HG03108 (cell line): ENCODE measurements around the gene HIC1.

Experiments used
- ATAC-seq: cut with Tn5 transposase; IDR thresholded peaks from one replicate; pipeline ENCODE4 v1.9.1; 2021; ENCODE audit warnings: moderate library complexity; ENCODE audit not compliant: unreplicated experiment

HIC1 gene

DNA sequence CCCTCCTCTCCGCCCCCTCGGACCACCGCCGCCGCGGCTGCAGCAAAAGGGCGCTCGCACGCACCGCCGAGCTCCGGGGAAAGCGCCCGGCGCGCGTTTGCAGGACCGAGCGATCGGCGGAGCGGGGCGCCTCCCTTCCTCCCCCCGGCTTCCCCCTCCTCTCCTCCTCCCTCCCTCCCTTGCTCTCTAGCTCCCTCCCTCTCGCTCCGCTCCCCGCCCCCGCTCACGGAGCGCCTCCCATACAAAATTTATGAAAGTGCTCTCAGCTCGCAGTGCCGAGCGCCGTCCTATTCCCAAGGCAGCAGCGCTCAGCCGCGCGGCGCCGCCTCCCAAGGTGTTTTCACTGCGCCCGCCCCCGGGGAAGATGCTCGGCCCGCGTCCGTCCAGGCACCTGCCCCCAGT lies 29.7 kb upstream of the HIC1 start, which contains the start of gene RTN4RL1:
Gene RTN4RL1 (minus strand): TSS at position 115 of the 402 bp plus-strand sequence. CDS start 469 bp downstream, outside the sequence.
- ATAC-seq: no peak

- no peak for ATAC-seq
Measured at GRCh38 chr17:2025622-2026309, 29.1 kb upstream of the HIC1 start.

DNA sequence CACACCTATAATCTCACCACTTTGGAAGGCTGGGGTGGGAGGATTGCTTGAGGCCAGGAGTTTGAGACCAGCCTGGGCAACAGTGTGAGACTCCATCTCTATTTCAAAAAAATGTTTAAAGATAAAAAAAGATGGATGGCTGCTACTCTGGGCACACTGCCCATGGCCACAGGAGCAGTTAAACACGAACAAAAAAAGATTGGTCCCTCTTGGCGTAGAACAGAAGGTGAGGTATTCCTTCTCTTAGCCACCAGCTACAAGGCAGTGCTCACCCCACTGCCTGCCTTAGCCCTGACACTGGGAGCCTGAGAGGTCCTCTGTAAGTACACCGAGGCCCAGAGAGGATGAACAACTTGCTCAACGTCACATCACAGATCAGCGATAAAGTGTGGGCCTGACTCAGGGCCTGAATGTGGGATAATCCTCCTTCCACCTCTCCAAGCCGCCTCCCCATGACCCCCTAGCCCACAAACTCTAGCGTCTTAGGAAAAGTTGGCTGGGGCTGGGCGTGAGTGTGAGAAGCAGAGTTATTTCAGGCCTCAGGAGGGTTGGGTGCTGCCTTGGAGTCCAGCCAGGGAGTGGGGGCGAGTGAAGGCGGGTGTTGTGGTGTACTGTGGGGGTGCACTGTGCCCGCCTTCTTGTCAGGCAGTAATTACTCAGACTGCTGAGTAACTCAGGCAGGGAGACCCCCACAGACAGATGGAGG lies 27.2 kb upstream of the HIC1 start:
- no peak for ATAC-seq

DNA sequence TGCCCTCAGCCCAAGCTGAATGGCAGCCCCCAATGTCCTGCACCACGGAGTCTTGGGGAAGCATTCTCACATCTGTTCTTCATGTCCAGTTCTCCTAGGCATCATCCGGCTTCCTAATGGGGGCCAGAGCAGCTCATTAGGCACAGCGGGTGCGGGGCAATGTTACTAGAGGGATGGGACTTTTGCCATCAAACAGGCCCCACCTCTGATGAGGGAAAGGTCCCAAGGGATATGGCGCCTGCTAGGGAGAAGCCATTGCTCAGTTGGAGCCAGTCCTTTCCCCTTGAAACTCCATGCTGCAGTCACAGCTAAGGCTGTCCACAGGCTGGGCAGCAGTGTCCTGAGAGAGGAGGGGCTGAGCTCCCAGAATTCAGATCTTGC lies 26.7 kb upstream of the HIC1 start:
- ATAC-seq: no peak

- no peak for ATAC-seq
Measured at GRCh38 chr17:2028737-2029136, 26.2 kb upstream of the HIC1 start.

DNA sequence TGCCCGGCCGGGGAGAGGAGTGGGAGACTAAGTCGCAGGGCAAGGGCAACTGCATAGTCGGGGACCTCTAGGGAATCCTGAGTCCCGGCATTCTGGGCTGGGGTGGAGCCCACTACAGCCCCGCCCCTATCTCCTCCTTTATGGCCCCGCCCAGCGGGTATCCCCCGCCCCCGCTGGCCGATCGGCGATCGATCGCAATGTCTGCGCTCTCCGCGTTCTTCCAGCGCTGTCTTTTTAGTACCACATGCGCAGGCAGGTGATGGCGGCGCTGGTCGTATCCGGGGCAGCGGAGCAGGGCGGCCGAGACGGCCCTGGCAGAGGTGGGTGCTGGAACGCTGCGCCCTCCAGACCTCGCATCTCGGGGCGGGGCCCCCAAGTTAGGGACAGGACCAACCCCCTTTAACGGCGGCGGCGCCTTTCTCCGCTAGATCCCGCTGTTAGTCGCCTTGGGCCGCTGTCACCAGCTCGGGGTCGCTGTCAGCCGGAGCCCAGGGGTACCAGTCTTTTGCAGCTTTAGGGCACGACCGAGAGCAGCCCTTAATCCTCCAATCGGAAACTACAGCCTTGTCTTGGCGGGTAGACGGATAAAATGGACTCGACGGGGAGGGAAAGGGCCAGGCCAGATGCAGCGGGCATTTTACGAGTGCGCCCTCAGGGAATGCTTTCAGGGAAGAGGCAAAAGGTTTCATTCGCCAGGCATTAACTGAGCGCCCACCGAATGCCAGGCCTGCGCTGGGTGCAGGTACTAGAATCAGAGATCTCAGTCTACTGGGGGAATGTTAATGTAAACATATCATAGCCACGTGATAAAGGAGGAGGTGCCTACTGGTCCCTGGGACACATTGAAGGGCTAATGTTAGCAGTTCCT lies 24.8 kb upstream of the HIC1 start, which contains the start of gene DPH1:
Gene DPH1 (plus strand): TSS at position 243 of the 868 bp plus-strand sequence. CDS start 17 bp downstream, at position 260.
- ATAC-seq: peak; percentile 71

DNA sequence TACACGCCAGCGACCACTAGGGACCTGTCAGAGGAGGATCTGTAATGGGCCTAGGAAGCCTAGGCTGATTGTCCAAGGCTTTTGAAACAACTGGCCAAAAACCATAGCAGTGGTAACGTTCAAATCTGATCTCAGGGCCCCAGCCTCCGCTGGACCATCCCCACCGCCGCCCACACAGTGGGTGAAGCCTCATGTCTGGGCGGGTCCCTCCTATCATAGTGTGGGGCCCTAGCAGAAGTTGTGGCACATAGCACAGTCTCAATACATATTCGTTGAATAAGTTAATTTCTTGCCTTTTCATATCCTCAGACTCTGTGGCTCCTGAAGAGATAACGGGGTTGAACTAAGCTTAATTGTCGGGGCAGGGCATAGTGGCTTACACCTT lies 24.1 kb upstream of the HIC1 start:
- no peak for ATAC-seq

GRCh38 chr17:2033153-2033552 lies 21.8 kb upstream of the HIC1 start:
- no peak for ATAC-seq

- ATAC-seq: no peak
Measured at GRCh38 chr17:2034157-2034556, 20.7 kb upstream of the HIC1 start.

DNA sequence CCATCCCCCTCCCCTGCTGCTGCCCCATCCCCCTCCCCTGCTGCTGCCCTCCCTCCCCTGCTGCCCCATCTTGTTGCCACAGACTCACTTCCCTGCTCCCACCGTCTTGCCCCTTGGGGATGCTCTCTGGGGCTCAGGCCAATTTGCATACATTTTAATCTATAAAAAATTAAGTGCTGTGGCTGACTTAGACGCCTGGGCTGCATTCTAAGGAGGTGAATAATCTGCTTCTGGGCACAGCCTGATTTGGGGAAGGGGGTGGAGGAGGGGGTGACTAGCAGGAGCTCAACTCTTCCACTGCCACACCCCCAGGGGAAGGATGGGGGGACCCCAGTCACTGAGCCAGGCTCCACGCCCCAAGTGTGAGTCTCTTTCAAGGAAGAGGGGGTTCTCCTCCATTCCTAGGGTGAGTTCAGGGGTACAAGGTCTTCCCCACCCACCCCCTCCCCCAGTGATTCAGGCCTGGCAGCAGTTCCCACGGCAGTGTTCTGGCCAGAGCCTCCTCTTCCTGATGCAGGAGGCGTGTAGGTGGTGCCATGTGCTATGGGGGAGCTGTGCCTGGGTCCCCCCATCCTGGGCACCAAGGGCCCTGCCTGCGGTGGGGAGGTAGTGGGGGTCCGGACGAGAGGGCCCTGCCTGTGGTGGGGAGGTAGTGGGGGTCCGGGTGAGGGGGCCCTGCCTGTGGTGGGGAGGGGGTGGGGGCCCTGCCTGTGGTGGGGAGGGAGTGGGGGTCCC lies 19.9 kb upstream of the HIC1 start:
- no peak for ATAC-seq

- no peak for ATAC-seq
Measured at GRCh38 chr17:2035541-2036488, 19.1 kb upstream of the HIC1 start.

DNA sequence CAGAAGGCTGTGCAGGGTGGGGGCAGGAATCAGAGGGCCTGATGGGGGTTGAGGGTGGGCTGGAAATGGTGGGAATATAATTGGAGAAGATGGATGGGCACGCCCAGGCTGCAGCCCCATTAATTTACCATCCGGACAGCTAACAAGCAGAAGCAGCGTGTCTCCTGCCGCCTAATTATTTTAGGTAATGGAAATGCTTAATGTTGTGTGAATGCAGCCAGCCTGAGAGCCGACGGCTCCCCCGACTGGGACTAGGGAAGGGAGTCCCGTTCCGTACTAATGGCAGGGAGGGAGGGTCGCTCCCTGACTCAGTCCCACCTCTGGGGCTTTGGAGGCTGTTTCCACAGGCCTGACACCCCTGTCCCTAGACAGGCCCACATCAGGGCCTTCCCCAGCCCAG lies 17.7 kb upstream of the HIC1 start:
- no peak for ATAC-seq

DNA sequence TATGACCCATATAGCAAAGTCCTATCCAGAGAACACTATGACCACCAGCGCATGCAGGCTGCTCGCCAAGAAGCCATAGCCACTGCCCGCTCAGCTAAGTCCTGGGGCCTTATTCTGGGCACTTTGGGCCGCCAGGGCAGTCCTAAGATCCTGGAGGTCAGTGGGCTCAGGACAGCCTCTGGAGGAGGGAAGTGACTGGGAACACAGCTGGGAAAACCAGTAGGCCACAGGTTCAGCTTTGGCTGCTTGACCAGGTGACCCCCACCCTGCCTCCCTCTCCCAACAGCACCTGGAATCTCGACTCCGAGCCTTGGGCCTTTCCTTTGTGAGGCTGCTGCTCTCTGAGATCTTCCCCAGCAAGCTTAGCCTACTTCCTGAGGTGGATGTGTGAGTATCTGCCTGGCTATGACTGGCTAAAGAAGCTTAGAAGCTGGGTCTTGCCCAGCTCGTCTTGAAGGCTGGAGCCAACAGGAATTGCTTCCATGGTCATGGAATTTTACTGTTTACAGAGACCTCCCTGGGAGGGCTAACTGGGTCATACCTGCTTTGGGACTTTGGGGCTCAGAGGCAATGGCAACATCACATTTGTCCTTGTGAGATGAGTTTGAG lies 14.6 kb upstream of the HIC1 start:
- ATAC-seq: no peak

GRCh38 chr17:2040942-2041560 lies 13.9 kb upstream of the HIC1 start:
- ATAC-seq: no peak

- ATAC-seq: peak; percentile 88
Measured at GRCh38 chr17:2041561-2042389, 13.1 kb upstream of the HIC1 start, which contains the start of gene OVCA2. Gene OVCA2 (plus strand): TSS chr17:2042022. CDS start chr17:2042048, 26 bp downstream.

GRCh38 chr17:2042390-2042847 lies 12.5 kb upstream of the HIC1 start:
- ATAC-seq: no peak

- ATAC-seq: no peak
Measured at GRCh38 chr17:2042933-2043332, 12.0 kb upstream of the HIC1 start.

DNA sequence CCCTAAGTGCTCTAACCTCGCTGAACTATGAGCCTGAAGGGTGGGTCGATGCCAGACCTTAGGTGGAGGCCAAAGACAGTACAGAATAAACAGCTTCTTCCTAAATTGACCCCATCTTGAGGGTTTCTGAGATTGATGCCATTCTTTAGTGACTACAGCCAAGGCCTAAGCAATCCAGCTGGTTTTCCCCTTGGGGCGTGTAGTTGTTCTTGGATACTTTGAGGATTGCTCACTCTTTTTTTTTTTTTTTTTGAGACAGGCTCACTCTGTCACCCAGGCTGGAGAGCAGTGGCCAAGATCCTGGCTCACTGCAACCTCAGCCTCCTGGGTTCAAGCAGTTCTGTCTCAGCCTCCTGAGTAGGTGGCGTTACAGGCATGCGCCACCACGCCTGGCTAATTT lies 11.1 kb upstream of the HIC1 start:
- no peak for ATAC-seq
